ENCODE measurements around the gene KRTAP12-2. TPM values are rescaled to one million over a fixed set of nuclear protein-coding genes. Genes with fewer than 3 reads are reported as not detected.

Gene KRTAP12-2
- total RNA-seq, 1 donor from 2014 or later, result not detected

DNA sequence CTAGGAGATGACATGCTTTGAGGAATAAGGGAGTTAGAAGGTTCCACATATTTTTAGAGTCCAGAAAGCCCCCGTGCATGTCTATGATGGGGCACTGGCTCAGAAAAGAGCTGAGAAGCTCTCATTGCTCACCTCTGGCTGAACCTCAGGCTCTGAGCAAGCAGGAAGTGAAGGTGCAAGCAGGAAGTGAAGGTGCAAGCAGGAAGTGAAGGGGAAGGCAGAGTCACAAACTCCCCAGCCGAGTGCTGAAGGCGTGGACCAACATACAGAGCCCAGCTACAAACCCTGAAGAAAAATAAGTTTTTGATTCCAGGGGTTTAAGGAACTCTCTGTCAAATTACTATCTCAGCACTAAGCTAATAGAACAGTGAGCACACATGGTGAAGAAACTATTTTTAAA, 47.8 kb downstream of the KRTAP12-2 start:
- DNase-seq (ENCODE audit: low read depth, low spot score), result no peak
- TF ChIP-seq, protein P1, sequence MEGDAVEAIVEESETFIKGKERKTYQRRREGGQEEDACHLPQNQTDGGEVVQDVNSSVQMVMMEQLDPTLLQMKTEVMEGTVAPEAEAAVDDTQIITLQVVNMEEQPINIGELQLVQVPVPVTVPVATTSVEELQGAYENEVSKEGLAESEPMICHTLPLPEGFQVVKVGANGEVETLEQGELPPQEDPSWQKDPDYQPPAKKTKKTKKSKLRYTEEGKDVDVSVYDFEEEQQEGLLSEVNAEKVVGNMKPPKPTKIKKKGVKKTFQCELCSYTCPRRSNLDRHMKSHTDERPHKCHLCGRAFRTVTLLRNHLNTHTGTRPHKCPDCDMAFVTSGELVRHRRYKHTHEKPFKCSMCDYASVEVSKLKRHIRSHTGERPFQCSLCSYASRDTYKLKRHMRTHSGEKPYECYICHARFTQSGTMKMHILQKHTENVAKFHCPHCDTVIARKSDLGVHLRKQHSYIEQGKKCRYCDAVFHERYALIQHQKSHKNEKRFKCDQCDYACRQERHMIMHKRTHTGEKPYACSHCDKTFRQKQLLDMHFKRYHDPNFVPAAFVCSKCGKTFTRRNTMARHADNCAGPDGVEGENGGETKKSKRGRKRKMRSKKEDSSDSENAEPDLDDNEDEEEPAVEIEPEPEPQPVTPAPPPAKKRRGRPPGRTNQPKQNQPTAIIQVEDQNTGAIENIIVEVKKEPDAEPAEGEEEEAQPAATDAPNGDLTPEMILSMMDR (conservative IDR thresholded peaks at IDR 0.05), result no peak
- Mint-ChIP-seq H3K4me3 (no peak overlapping the region), H3K9me3 (peaks cover 20% of the 10 kb centered on the region), H3K4me1 (no peaks in the 10 kb centered on the region), H3K27ac (ENCODE audit: unreplicated experiment) (no peak overlapping the region), H3K27me3 (ENCODE audit: low read depth) (peaks cover 8% of the 10 kb centered on the region), H3K36me3 (ENCODE audit: low read depth) (peaks cover 9% of the 10 kb centered on the region)

DNA sequence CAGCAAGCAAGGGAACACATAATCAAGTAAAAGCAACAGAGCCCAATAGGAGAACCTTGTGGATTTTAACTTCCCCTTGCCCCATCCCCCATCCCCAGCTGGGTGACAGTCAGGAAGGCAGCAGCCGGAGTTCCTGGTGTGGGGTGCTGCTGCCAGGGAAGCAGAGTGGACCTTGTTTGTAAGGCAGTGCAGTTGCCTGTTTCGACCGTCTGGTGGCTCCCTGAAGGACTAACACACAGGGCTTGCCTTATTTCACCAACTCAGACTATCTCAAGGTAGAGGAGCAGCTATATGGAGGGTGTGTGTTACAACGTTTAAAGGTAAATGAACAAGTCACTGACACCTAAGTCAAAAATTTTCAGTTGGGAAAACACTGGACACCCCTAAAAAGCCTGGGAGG, 48.2 kb downstream of the KRTAP12-2 start:
- no peak for DNase-seq (ENCODE audit: low read depth, low spot score)

DNA sequence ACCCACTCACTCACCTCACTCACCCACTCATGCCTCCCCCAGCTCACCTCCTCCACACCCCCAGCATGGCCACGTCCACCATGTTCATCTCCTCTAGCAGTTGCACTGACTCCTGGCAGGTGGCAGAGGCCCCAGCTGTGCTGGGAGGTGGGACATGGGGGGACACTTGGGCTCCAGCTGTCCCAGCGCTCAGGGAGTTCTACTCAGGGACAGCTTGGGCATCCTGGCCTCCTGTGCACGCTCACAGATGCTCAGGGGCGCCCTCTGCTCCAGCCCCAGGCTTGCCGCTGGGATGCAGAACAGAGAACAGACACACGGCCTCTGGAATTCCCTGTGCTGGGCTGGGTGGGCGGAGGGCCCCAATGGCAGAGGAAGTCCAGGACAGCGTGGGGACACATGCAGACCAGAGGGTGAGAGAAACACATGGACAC, 49.6 kb downstream of the KRTAP12-2 start:
- no peak for DNase-seq (ENCODE audit: low read depth, low spot score)
- Mint-ChIP-seq H3K4me3 (no peak overlapping the region), H3K36me3 (ENCODE audit: low read depth) (peaks cover 6% of the 10 kb centered on the region), H3K9me3 (peaks cover 11% of the 10 kb centered on the region), H3K4me1 (no peaks in the 10 kb centered on the region), H3K27ac (ENCODE audit: unreplicated experiment) (no peak overlapping the region), H3K27me3 (ENCODE audit: low read depth) (peaks cover 8% of the 10 kb centered on the region)
- TF ChIP-seq, protein P1 (conservative IDR thresholded peaks at IDR 0.05), result no peak

More for the DNA sequence above, 48.2 kb downstream of the KRTAP12-2 start:
- no peak overlapping the region for H3K27ac Mint-ChIP-seq (ENCODE audit: unreplicated experiment)
- peaks cover 8% of the 10 kb centered on the region for H3K27me3 Mint-ChIP-seq (ENCODE audit: low read depth)
- H3K4me1 Mint-ChIP-seq, result no peaks in the 10 kb centered on the region
- H3K9me3 Mint-ChIP-seq, result peaks cover 16% of the 10 kb centered on the region
- peaks cover 8% of the 10 kb centered on the region for H3K36me3 Mint-ChIP-seq (ENCODE audit: low read depth)
- no peak overlapping the region for H3K4me3 Mint-ChIP-seq
- TF ChIP-seq, protein P1 (conservative IDR thresholded peaks at IDR 0.05), result peak; percentile 18

DNA sequence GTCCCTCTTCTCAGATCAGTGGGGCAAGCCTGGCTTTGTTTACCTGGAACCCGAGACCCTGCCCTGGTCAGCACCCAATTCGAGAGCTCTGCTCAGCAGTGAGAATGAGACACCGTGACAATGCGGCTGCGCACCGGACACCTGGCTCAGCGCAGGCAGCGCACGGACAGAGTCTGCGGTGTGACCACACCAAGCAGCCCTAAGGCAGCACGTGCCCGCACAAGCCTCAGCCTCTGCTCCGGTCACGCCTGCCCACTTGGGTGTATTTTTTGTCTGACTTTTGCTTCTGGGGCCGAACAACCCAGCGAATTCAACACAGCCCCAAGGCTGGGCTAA, 50.2 kb downstream of the KRTAP12-2 start:
- Mint-ChIP-seq H3K9me3 (peaks cover 8% of the 10 kb centered on the region), H3K4me3 (no peak overlapping the region), H3K36me3 (ENCODE audit: low read depth) (peaks cover 6% of the 10 kb centered on the region), H3K27me3 (ENCODE audit: low read depth) (peaks cover 8% of the 10 kb centered on the region), H3K27ac (ENCODE audit: unreplicated experiment) (no peak overlapping the region), H3K4me1 (no peaks in the 10 kb centered on the region)
- TF ChIP-seq, protein P1 (conservative IDR thresholded peaks at IDR 0.05), result no peak
- no peak for DNase-seq (ENCODE audit: low read depth, low spot score)

Other genes with a start within 250 kb of the KRTAP12-2 start
- 9.6 and 10.1 TPM in 2 replicates for gene LRRC3, start 211.4 kb downstream of the KRTAP12-2 start, total RNA-seq
- not detected in 2 replicates for gene KRTAP10-1, start 126.7 kb downstream of the KRTAP12-2 start, total RNA-seq
- not detected in 2 replicates for gene KRTAP10-2, start 115.4 kb downstream of the KRTAP12-2 start, total RNA-seq
- not detected in 2 replicates for gene KRTAP10-3, start 108.1 kb downstream of the KRTAP12-2 start, total RNA-seq
- gene KRTAP10-4, start 93.2 kb downstream of the KRTAP12-2 start, total RNA-seq, result not detected in 2 replicates
- gene KRTAP10-5, start 86.3 kb downstream of the KRTAP12-2 start, total RNA-seq, result not detected in 2 replicates
- gene KRTAP10-6, start 74.4 kb downstream of the KRTAP12-2 start, total RNA-seq, result not detected in 2 replicates
- gene KRTAP10-7, start 66.3 kb downstream of the KRTAP12-2 start, total RNA-seq, result not detected in 2 replicates
- not detected in 2 replicates for gene KRTAP10-8, start 54.8 kb downstream of the KRTAP12-2 start, total RNA-seq
- gene KRTAP10-9, start 39.8 kb downstream of the KRTAP12-2 start, total RNA-seq, result not detected in 2 replicates
- not detected in 2 replicates for gene KRTAP10-10, start 29.6 kb downstream of the KRTAP12-2 start, total RNA-seq
- gene KRTAP10-11, start 20.5 kb downstream of the KRTAP12-2 start, total RNA-seq, result not detected in 2 replicates
- gene KRTAP12-4, start 12.3 kb downstream of the KRTAP12-2 start, total RNA-seq, result not detected in 2 replicates
- not detected in 2 replicates for gene KRTAP12-3, start 9.0 kb downstream of the KRTAP12-2 start, total RNA-seq
- gene KRTAP12-1, start 15.2 kb upstream of the KRTAP12-2 start, total RNA-seq, result not detected in 2 replicates
- not detected in 2 replicates for gene KRTAP10-12, start 30.2 kb upstream of the KRTAP12-2 start, total RNA-seq
- gene TSPEAR, start 44.6 kb upstream of the KRTAP12-2 start, total RNA-seq, result not detected in 2 replicates
- 108 and 111 TPM in 2 replicates for gene UBE2G2, start 134.9 kb upstream of the KRTAP12-2 start, total RNA-seq
- 92.1 and 97.7 TPM in 2 replicates for gene SUMO3, start 151.1 kb upstream of the KRTAP12-2 start, total RNA-seq
- 164 and 169 TPM in 2 replicates for gene PTTG1IP, start 206.8 kb upstream of the KRTAP12-2 start, total RNA-seq

All from neural crest cell (in vitro differentiated cells).